C4-2B (cell line): ENCODE data around the gene TMEM143.

Source experiments
- ZFX ChIP-seq: fragments of 450-650 bp; IDR thresholded peaks from 2 replicates; pipeline ENCODE4 v1.6.1; 2017
- TF ChIP-seq, protein P1 (sequence below): fragments of 450-650 bp; conservative IDR thresholded peaks from 2 replicates; pipeline ENCODE4 v1.5.1; 2017; ENCODE audit warnings: mild to moderate bottlenecking

DNA sequence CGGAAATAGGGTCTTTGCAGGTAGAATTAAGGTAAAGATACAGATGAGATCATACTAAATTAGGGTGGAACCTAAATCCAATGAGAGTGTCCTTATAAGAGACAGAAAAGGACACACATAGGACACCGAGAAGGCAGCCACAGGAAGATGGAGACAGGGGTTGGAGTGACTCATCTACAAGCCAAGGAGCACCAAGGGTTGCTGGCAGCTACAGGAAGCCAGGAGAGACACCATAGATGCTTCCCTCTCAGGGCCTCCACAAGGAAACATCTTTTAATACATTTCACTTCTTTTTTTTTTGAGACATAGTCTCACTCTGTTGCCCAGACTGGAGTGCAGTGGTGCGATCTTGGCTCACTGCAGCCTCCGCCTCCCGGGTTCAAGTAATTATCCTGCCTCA is 10.1 kb downstream of the TMEM143 start:
- TF ChIP-seq, protein P1, sequence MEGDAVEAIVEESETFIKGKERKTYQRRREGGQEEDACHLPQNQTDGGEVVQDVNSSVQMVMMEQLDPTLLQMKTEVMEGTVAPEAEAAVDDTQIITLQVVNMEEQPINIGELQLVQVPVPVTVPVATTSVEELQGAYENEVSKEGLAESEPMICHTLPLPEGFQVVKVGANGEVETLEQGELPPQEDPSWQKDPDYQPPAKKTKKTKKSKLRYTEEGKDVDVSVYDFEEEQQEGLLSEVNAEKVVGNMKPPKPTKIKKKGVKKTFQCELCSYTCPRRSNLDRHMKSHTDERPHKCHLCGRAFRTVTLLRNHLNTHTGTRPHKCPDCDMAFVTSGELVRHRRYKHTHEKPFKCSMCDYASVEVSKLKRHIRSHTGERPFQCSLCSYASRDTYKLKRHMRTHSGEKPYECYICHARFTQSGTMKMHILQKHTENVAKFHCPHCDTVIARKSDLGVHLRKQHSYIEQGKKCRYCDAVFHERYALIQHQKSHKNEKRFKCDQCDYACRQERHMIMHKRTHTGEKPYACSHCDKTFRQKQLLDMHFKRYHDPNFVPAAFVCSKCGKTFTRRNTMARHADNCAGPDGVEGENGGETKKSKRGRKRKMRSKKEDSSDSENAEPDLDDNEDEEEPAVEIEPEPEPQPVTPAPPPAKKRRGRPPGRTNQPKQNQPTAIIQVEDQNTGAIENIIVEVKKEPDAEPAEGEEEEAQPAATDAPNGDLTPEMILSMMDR: no peak
- TF ChIP-seq ZFX: no peak
